H9 (cell line): Measurements from ENCODE around the gene AADAC. TPM values are rescaled to one million over a fixed set of nuclear protein-coding genes. Genes with fewer than 3 reads are reported as not detected.

ENCODE experiments used
- DNase-seq: peaks from one replicate; pipeline ENCODE4 v3.0.0-alpha.2; 2017
- H2AFZ ChIP-seq: one replicate; pipeline ENCODE4 v1.6.1; 2013; ENCODE audit warnings: mild to moderate bottlenecking, low read length, control low read depth, moderate library complexity
- H2AK5ac ChIP-seq: 2 replicates; pipeline ENCODE4 v1.6.1; 2013; ENCODE audit warnings: low read length, control low read depth, mixed read lengths; ENCODE audit not compliant: insufficient read length
- H2BK120ac ChIP-seq: one replicate; pipeline ENCODE4 v1.6.1; 2013; ENCODE audit warnings: low read depth, mild to moderate bottlenecking, low read length, control low read depth, inconsistent platforms; ENCODE audit not compliant: poor library complexity, severe bottlenecking
- H2BK12ac ChIP-seq: 2 replicates; pipeline ENCODE4 v1.6.1; 2013; ENCODE audit warnings: low read length, control low read depth, mixed read lengths, low read depth; ENCODE audit not compliant: insufficient read length
- H2BK15ac ChIP-seq: 2 replicates; pipeline ENCODE4 v1.6.1; 2013; ENCODE audit warnings: low read depth, low read length, control low read depth
- H2BK20ac ChIP-seq: one replicate; pipeline ENCODE4 v1.6.1; 2013; ENCODE audit warnings: low read depth, mild to moderate bottlenecking, low read length, control low read depth, inconsistent platforms; ENCODE audit not compliant: poor library complexity, severe bottlenecking
- H2BK5ac ChIP-seq: 2 replicates; pipeline ENCODE4 v1.6.1; 2013; ENCODE audit warnings: low read length, control low read depth, mixed read lengths; ENCODE audit not compliant: insufficient read length
- H3K14ac ChIP-seq: 2 replicates; pipeline ENCODE4 v1.6.1; 2013; ENCODE audit warnings: low read length, control low read depth; ENCODE audit not compliant: insufficient read depth
- H3K18ac ChIP-seq: 2 replicates; pipeline ENCODE4 v1.6.1; 2013; ENCODE audit warnings: low read depth, mild to moderate bottlenecking, mixed read lengths, low read length, control low read depth; ENCODE audit not compliant: insufficient read length
- H3K23ac ChIP-seq: 2 replicates; pipeline ENCODE4 v1.6.1; 2013; ENCODE audit warnings: low read length, control low read depth, mixed read lengths, low read depth; ENCODE audit not compliant: insufficient read length
- H3K23me2 ChIP-seq: 2 replicates; pipeline ENCODE4 v1.6.1; 2013; ENCODE audit warnings: low read depth, mild to moderate bottlenecking, mixed read lengths, low read length, control low read depth; ENCODE audit not compliant: insufficient read length, poor library complexity, severe bottlenecking
- H3K27ac ChIP-seq: 2 replicates; pipeline ENCODE4 v1.5.1; 2013; ENCODE audit warnings: low read length, control low read depth, mixed read lengths, low read depth; ENCODE audit not compliant: insufficient read length
- H3K27me3 ChIP-seq: 2 replicates; pipeline ENCODE4 v1.6.1; 2013; ENCODE audit warnings: low read length, control low read depth, inconsistent platforms; ENCODE audit not compliant: insufficient read depth
- H3K4ac ChIP-seq: 2 replicates; pipeline ENCODE4 v1.6.1; 2013; ENCODE audit warnings: low read depth, mild to moderate bottlenecking, control low read depth, inconsistent platforms, low read length, moderate library complexity
- H3K4me1 ChIP-seq: 2 replicates; pipeline ENCODE4 v1.6.1; 2013; ENCODE audit warnings: low read length, control low read depth, inconsistent platforms; ENCODE audit not compliant: insufficient read depth
- H3K4me2 ChIP-seq: 2 replicates; pipeline ENCODE4 v1.6.1; 2013; ENCODE audit warnings: low read length, control low read depth, mixed read lengths; ENCODE audit not compliant: insufficient read length, insufficient read depth
- H3K56ac ChIP-seq: 2 replicates; pipeline ENCODE4 v1.6.1; 2013; ENCODE audit warnings: low read depth, mild to moderate bottlenecking, mixed read lengths, low read length, control low read depth; ENCODE audit not compliant: insufficient read length
- H3K79me1 ChIP-seq: 2 replicates; pipeline ENCODE4 v1.6.1; 2013; ENCODE audit warnings: low read depth, mild to moderate bottlenecking, moderate library complexity, low read length, control low read depth, inconsistent platforms; ENCODE audit not compliant: insufficient read depth, poor library complexity, severe bottlenecking
- H3K79me2 ChIP-seq: 2 replicates; pipeline ENCODE4 v1.6.1; 2013; ENCODE audit warnings: low read length, control low read depth, inconsistent platforms; ENCODE audit not compliant: insufficient read depth
- H3K9ac ChIP-seq: 2 replicates; pipeline ENCODE4 v1.6.1; 2013; ENCODE audit warnings: low read length, control low read depth, mixed read lengths; ENCODE audit not compliant: insufficient read length; ENCODE audit errors: extremely low read depth
- H3K9me3 ChIP-seq: one replicate; pipeline ENCODE4 v1.6.1; 2013; ENCODE audit warnings: low read depth, low read length, inconsistent platforms; ENCODE audit not compliant: control insufficient read depth
- H3T11ph ChIP-seq: one replicate; pipeline ENCODE4 v1.6.1; 2013; ENCODE audit warnings: mild to moderate bottlenecking, low read length, control low read depth, inconsistent platforms
- H4K20me1 ChIP-seq: one replicate; pipeline ENCODE4 v1.6.1; 2013; ENCODE audit not compliant: control insufficient read depth, insufficient read length, insufficient read depth
- H4K5ac ChIP-seq: 2 replicates; pipeline ENCODE4 v1.6.1; 2013; ENCODE audit warnings: low read depth, mild to moderate bottlenecking, mixed read lengths, low read length, control low read depth; ENCODE audit not compliant: insufficient read length
- H4K8ac ChIP-seq: replicated peaks from 2 replicates; pipeline ENCODE4 v1.6.1; 2013; ENCODE audit warnings: low read length, control low read depth, mixed read lengths, low read depth; ENCODE audit not compliant: insufficient read length
- H4K91ac ChIP-seq: 2 replicates; pipeline ENCODE4 v1.6.1; 2013; ENCODE audit warnings: low read depth, mild to moderate bottlenecking, moderate library complexity, mixed read lengths, low read length, control low read depth; ENCODE audit not compliant: insufficient read length
- H3K27ac Mint-ChIP-seq, 3 experiments: 2 replicates in 2 of 3; 3 replicates in 1 of 3; pipeline ENCODE4 v1.8.0; 2020 to 2021; ENCODE audit warnings: mixed read lengths in 3 of 3, mild to moderate bottlenecking in 1 of 3, moderate library complexity in 1 of 3
- H3K27me3 Mint-ChIP-seq: 2 replicates; pipeline ENCODE4 v1.8.0; 2021; ENCODE audit warnings: low read depth, mild to moderate bottlenecking, moderate library complexity, mixed read lengths
- H3K36me3 Mint-ChIP-seq, 3 experiments: 2 replicates in 2 of 3; 3 replicates in 1 of 3; pipeline ENCODE4 v1.8.0; 2020 to 2021; ENCODE audit warnings: low read depth in 3 of 3, mixed read lengths in 3 of 3; ENCODE audit not compliant: insufficient read depth in 1 of 3
- H3K4me1 Mint-ChIP-seq, 2 experiments: 2 replicates each; pipeline ENCODE4 v1.8.0; 2020; ENCODE audit warnings: mixed read lengths in 2 of 2
- H3K4me3 Mint-ChIP-seq, 2 experiments: 2 replicates in 1 of 2; 3 replicates in 1 of 2; pipeline ENCODE4 v1.8.0; 2020 to 2021; ENCODE audit warnings: mild to moderate bottlenecking in 2 of 2, mixed read lengths in 2 of 2, moderate library complexity in 1 of 2
- H3K9me3 Mint-ChIP-seq, 2 experiments: 2 replicates in 1 of 2; 3 replicates in 1 of 2; pipeline ENCODE4 v1.8.0; 2020; ENCODE audit warnings: mild to moderate bottlenecking in 2 of 2, mixed read lengths in 2 of 2, moderate library complexity in 1 of 2
- CTCF ChIP-seq: fragments of 200-600 bp; sonication (generic); conservative IDR thresholded peaks from 3 replicates; pipeline ENCODE4 v1.8.0; 2021; ENCODE audit warnings: antibody characterized with exemption, mild to moderate bottlenecking
- WGBS: extraction: QIAGEN DNeasy Blood & Tissue Kit; methylation state at CpG from one replicate; pipeline ENCODE4 v1.1.7; 2013; ENCODE audit warnings: missing lambda C conversion rate, low lambda C conversion rate, mixed read lengths; ENCODE audit not compliant: insufficient read length; ENCODE audit errors: extremely low coverage; 5-methylcytosine and 5-hydroxymethylcytosine counted together
- total RNA-seq: library from RNA; stranded (reverse); gene quantifications from 2 replicates; pipeline ENCODE4 v1.2.1, GENCODE V29; 2021

Gene AADAC
- total RNA-seq, 1 experiment from 2014 or later, result not detected

GRCh38 chr3:151863611-151864010 lies 49.7 kb downstream of the AADAC start:
- Histone ChIP-seq H2BK15ac (no peak overlapping the region), H2AFZ (no peak overlapping the region), H3K4me2 (no peak overlapping the region), H2BK5ac (no peak overlapping the region), H4K5ac (no peak overlapping the region), H4K91ac (no peak overlapping the region), H2BK12ac (no peak overlapping the region), H3K18ac (no peak overlapping the region), H3K79me2 (no peaks in the 10 kb centered on the region), H3T11ph (no peak overlapping the region), H4K8ac (no peak overlapping the region), H3K9ac (no peak overlapping the region), H3K23me2 (no peaks in the 10 kb centered on the region), H3K27ac (no peak overlapping the region), H3K9me3 (no peaks in the 10 kb centered on the region), H2AK5ac (no peak overlapping the region), H2BK120ac (no peak overlapping the region), H4K20me1 (no peaks in the 10 kb centered on the region), H3K27me3 (no peaks in the 10 kb centered on the region), H3K23ac (no peak overlapping the region), H3K4ac (no peak overlapping the region), H3K4me1 (no peaks in the 10 kb centered on the region), H3K14ac (no peak overlapping the region), H3K56ac (no peak overlapping the region), H3K79me1 (no peaks in the 10 kb centered on the region), H2BK20ac (no peak overlapping the region)
- no peak for TF ChIP-seq CTCF
- Mint-ChIP-seq H3K36me3 (no peaks in the 10 kb centered on the region), H3K27ac (no peak overlapping the region), H3K27me3 (no peaks in the 10 kb centered on the region), H3K4me3 (no peak overlapping the region), H3K9me3 (no peaks in the 10 kb centered on the region), H3K4me1 (no peaks in the 10 kb centered on the region)
- no peak for DNase-seq
- WGBS, result no CpG with 5 or more reads among the region's 2 CpGs
